Smooth muscle cell (in vitro differentiated cells): ENCODE results near the gene CEP152. TPM values are rescaled to one million over a fixed set of nuclear protein-coding genes. Genes with fewer than 3 reads are reported as not detected.

ENCODE experiments used
- DNase-seq: peaks from one replicate; lab custom pipeline; 2025; ENCODE audit not compliant: unreplicated experiment; lab: John Stamatoyannopoulos, UW
- H2AFZ ChIP-seq: fragments of 200-600 bp; sonication (generic); 2 replicates; pipeline ENCODE4 v1.6.0; 2016; ENCODE audit warnings: antibody characterized with exemption, low read depth, mild to moderate bottlenecking
- H3F3A ChIP-seq: fragments of 200-600 bp; sonication (generic); 2 replicates; pipeline ENCODE4 v1.6.0; 2017; ENCODE audit warnings: antibody characterized with exemption, low read depth
- H3K27ac ChIP-seq: fragments of 200-600 bp; sonication (generic); 2 replicates; pipeline ENCODE4 v1.5.1; 2016; ENCODE audit warnings: low read depth, mild to moderate bottlenecking
- H3K27me3 ChIP-seq: fragments of 200-600 bp; sonication (generic); 2 replicates; pipeline ENCODE4 v1.6.1; 2016; ENCODE audit warnings: low read depth, mild to moderate bottlenecking
- H3K36me3 ChIP-seq: fragments of 200-600 bp; sonication (generic); 2 replicates; pipeline ENCODE4 v1.5.1; 2016; ENCODE audit warnings: low read depth
- H3K4me1 ChIP-seq: fragments of 200-600 bp; sonication (generic); 2 replicates; pipeline ENCODE4 v1.5.1; 2016; ENCODE audit warnings: low read depth
- H3K4me2 ChIP-seq: fragments of 200-600 bp; sonication (generic); 2 replicates; pipeline ENCODE4 v1.6.0; 2016; ENCODE audit warnings: mild to moderate bottlenecking
- H3K4me3 ChIP-seq: fragments of 200-600 bp; sonication (generic); 2 replicates; pipeline ENCODE4 v1.5.1; 2016; ENCODE audit warnings: mild to moderate bottlenecking
- H3K79me2 ChIP-seq: fragments of 200-600 bp; sonication (generic); 2 replicates; pipeline ENCODE4 v1.6.0; 2016; ENCODE audit warnings: low read depth, mild to moderate bottlenecking
- H3K9ac ChIP-seq: fragments of 200-600 bp; sonication (generic); 2 replicates; pipeline ENCODE4 v1.6.0; 2016; ENCODE audit warnings: low read depth
- H3K9me3 ChIP-seq: fragments of 200-600 bp; sonication (generic); replicated peaks from 2 replicates; pipeline ENCODE4 v1.5.1; 2016; ENCODE audit warnings: low read depth
- H4K20me1 ChIP-seq: fragments of 200-600 bp; sonication (generic); 2 replicates; pipeline ENCODE4 v1.6.0; 2016; ENCODE audit warnings: low read depth
- CTCF ChIP-seq: fragments of 200-600 bp; sonication (generic); IDR thresholded peaks from 2 replicates; pipeline ENCODE4 v1.5.1; 2017; ENCODE audit warnings: borderline replicate concordance, mild to moderate bottlenecking, antibody characterized with exemption; ENCODE audit not compliant: insufficient read depth, poor library complexity, severe bottlenecking
- WGBS: methylation state at CpG from one replicate; pipeline ENCODE4 v1.1.7; 2016; ENCODE audit warnings: low lambda C conversion rate; 5-methylcytosine and 5-hydroxymethylcytosine counted together
- polyA plus RNA-seq: library from polyadenylated mRNA; unstranded; fragments of >200 nt; fragmentation: Nextera tagmentation; extraction: Ambion mirVana; gene quantifications from 2 replicates; pipeline ENCODE4 v1.2.1, GENCODE V29; 2016
- total RNA-seq: library from RNA; depleted of rRNA; stranded (reverse); fragments of >200 nt; gene quantifications from 2 replicates; pipeline ENCODE4 v1.2.3, GENCODE V29; 2014

The CEP152 gene, protein sequence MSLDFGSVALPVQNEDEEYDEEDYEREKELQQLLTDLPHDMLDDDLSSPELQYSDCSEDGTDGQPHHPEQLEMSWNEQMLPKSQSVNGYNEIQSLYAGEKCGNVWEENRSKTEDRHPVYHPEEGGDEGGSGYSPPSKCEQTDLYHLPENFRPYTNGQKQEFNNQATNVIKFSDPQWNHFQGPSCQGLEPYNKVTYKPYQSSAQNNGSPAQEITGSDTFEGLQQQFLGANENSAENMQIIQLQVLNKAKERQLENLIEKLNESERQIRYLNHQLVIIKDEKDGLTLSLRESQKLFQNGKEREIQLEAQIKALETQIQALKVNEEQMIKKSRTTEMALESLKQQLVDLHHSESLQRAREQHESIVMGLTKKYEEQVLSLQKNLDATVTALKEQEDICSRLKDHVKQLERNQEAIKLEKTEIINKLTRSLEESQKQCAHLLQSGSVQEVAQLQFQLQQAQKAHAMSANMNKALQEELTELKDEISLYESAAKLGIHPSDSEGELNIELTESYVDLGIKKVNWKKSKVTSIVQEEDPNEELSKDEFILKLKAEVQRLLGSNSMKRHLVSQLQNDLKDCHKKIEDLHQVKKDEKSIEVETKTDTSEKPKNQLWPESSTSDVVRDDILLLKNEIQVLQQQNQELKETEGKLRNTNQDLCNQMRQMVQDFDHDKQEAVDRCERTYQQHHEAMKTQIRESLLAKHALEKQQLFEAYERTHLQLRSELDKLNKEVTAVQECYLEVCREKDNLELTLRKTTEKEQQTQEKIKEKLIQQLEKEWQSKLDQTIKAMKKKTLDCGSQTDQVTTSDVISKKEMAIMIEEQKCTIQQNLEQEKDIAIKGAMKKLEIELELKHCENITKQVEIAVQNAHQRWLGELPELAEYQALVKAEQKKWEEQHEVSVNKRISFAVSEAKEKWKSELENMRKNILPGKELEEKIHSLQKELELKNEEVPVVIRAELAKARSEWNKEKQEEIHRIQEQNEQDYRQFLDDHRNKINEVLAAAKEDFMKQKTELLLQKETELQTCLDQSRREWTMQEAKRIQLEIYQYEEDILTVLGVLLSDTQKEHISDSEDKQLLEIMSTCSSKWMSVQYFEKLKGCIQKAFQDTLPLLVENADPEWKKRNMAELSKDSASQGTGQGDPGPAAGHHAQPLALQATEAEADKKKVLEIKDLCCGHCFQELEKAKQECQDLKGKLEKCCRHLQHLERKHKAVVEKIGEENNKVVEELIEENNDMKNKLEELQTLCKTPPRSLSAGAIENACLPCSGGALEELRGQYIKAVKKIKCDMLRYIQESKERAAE (N-terminal part only)
- total RNA-seq (10.7 and 37.5 TPM in 2 replicates), polyA plus RNA-seq (3.9 and 5.9 TPM in 2 replicates)

DNA sequence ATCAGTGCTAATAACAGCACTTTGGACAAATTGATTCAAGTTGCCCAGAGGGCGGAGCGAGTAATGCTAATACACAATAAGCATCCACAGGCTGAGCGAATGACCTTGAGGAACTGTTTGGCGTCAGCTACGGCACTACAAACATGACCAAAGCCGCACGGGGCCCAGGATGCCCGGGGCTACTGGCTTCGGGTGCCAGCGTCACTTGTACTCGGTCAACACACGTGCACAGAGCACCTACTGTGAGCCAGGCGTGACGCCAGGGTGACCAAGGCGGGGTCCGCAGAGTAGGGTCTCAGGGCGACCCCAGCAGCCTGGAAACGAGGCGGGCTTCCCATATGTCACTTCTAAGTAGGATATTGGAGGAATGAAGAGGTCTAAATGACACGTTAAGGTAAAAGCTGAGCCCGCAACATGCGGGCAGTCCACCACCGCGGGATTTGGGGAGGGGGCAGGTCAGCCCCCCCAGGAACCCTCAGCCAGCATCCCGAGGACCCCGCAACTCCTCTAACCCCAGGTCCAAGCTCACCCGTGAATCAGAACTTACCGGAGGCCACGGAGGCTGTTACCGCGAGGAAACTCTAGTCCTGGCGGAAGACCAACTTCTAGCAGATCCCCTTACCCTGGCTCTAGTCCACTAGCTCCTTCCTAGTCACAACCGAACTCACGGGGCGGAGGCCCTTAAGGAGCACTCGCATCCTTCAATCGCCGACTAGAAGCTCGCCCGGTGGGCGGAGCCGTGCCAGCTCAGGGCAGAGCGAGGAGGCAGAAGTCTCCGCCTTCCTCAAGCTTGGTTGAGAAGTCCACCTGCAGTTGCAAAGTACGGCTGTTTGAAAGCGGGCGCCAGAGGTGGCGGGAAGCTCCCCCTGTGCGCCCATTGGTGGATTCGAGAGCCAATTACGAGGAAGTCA lies at the start of gene CEP152:
CEP152 (minus strand) TSS at position 656 of the 911 bp plus-strand sequence. CDS start 5,420 bp downstream, outside the sequence.
- no peaks in the 10 kb centered on the region for H3K9me3 ChIP-seq
- H3K79me2 ChIP-seq, result peaks cover 6% of the 10 kb centered on the region
- peaks cover 6% of the 10 kb centered on the region for H3K4me1 ChIP-seq
- H3K27me3 ChIP-seq, result peaks cover 5% of the 10 kb centered on the region
- no peaks in the 10 kb centered on the region for H4K20me1 ChIP-seq
- H3K27ac ChIP-seq, result no peak within 1 kb of the TSS
- H3K4me3 ChIP-seq, result peak within 1 kb of the TSS; percentile 78
- WGBS, result 1% methylated on average over 51 of the region's 51 CpGs
- DNase-seq, result peak; percentile 80
- H2AFZ ChIP-seq, result peak within 1 kb of the TSS; percentile 91
- no peaks in the 10 kb centered on the region for H3F3A ChIP-seq
- H3K9ac ChIP-seq, result peak within 1 kb of the TSS; percentile 65
- peak within 1 kb of the TSS; percentile 96 for H3K4me2 ChIP-seq
- no peaks in the 10 kb centered on the region for H3K36me3 ChIP-seq
- TF ChIP-seq CTCF, result no peak

- 97% methylated on average over 2 of the region's 2 CpGs for WGBS
- Histone ChIP-seq H3F3A (peaks cover 3% of the 10 kb centered on the region), H2AFZ (no peak overlapping the region), H3K79me2 (no peaks in the 10 kb centered on the region), H3K9ac (no peak overlapping the region), H3K27me3 (no peaks in the 10 kb centered on the region), H3K4me2 (no peak overlapping the region), H3K4me1 (peaks cover 3% of the 10 kb centered on the region), H4K20me1 (no peaks in the 10 kb centered on the region), H3K36me3 (no peaks in the 10 kb centered on the region), H3K4me3 (no peak overlapping the region), H3K9me3 (no peaks in the 10 kb centered on the region), H3K27ac (no peak overlapping the region)
- no peak for DNase-seq
- TF ChIP-seq CTCF, result no peak
These were observed 48.6 kb upstream of the CEP152 start for GRCh38 chr15:48859426-48859825.

DNA sequence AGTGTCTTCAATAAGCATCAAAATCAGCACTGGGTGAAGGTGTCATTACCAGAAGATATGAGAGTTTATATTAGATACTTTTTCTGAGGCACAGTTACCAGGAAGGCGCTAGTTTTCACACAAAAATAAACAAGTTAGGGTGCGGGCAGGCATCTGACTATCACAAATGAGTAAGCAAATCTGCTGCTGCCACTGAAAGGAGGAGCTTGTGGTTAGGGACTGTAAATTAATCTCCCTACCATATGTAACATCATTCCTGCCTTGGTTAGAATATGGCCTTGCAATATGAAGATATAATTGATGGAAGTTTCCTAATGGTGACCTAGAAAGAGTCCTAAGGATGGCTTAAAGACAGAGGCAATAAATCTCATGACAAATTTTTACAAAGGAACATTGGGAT lies 47.5 kb upstream of the CEP152 start:
- WGBS, result 29% methylated on average over 2 of the region's 2 CpGs
- no peaks in the 10 kb centered on the region for H3K27me3 ChIP-seq
- no peaks in the 10 kb centered on the region for H3K9me3 ChIP-seq
- H3K4me3 ChIP-seq, result no peak overlapping the region
- TF ChIP-seq CTCF, result no peak
- no peak overlapping the region for H3K4me2 ChIP-seq
- DNase-seq, result no peak
- H3K4me1 ChIP-seq, result peaks cover 3% of the 10 kb centered on the region
- H3K27ac ChIP-seq, result no peak overlapping the region
- H2AFZ ChIP-seq, result peak overlapping the region; percentile 29
- H4K20me1 ChIP-seq, result no peaks in the 10 kb centered on the region
- H3K79me2 ChIP-seq, result no peaks in the 10 kb centered on the region
- no peak overlapping the region for H3K9ac ChIP-seq
- H3K36me3 ChIP-seq, result no peaks in the 10 kb centered on the region
- H3F3A ChIP-seq, result peaks cover 3% of the 10 kb centered on the region
